COLO668 (cell line): Measurements from ENCODE around the gene ATP1A1.

Experiments
- DNase-seq: peaks from one replicate; lab custom pipeline; 2025; ENCODE audit not compliant: unreplicated experiment; lab: John Stamatoyannopoulos, UW

Gene ATP1A1

GRCh38 chr1:116412480-116412798, 39.4 kb downstream of the ATP1A1 start:
- DNase-seq: no peak

- no peak for DNase-seq
Observed at GRCh38 chr1:116412898-116413297, 39.9 kb downstream of the ATP1A1 start.

DNA sequence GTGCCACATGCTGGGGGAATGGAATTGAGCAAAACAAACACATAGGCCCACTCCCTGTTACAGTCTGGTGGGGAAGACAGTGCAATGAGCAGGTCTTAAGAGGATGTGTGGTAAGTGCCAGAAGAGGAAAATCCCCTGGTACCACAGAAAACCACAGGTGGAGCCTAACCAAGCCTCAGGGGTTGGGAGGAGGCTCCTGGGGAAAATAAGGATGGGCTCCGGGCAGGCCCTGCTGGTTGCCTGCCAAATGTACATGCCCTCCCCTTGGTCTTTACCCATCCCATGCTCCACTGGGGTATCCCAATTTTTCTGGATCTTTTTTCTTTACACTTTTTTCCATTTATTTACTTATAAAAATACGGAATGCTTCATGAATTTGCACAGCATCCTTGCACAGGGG, 40.4 kb downstream of the ATP1A1 start:
- DNase-seq: no peak

GRCh38 chr1:116414364-116414763, 41.3 kb downstream of the ATP1A1 start:
- no peak for DNase-seq

DNA sequence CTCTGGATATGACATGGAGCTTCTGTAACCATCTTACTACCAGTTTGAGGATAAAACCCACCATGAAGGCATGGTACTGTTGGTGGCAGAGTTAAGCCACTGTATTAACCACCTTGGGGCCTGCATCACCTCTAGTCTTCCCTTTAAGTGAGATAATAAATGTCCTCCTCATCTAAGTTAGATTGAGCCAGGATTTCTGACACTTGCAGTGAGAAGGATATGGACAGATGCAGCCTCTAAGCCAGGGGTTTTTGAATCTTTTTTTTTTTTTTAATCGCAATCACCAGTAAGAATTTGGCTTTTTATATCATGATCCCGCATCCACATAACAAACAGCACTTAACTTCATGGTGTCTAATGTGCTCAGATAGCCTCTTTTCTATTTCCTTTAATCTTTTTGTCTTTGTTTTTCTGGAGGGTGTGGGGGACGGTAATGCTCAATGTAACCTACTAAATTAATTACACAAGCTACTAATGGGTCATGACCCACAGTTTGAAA, 42.2 kb downstream of the ATP1A1 start:
- DNase-seq: no peak

GRCh38 chr1:116415699-116416533, 42.9 kb downstream of the ATP1A1 start:
- no peak for DNase-seq

GRCh38 chr1:116416854-116417513, 43.9 kb downstream of the ATP1A1 start:
- no peak for DNase-seq

GRCh38 chr1:116417678-116418077, 44.6 kb downstream of the ATP1A1 start:
- DNase-seq: no peak

GRCh38 chr1:116418091-116418830, 45.2 kb downstream of the ATP1A1 start:
- DNase-seq: peak; percentile 96

- DNase-seq: no peak
Observed at GRCh38 chr1:116420417-116421200, 47.6 kb downstream of the ATP1A1 start.

GRCh38 chr1:116424438-116424837, 51.4 kb downstream of the ATP1A1 start:
- DNase-seq: no peak

DNA sequence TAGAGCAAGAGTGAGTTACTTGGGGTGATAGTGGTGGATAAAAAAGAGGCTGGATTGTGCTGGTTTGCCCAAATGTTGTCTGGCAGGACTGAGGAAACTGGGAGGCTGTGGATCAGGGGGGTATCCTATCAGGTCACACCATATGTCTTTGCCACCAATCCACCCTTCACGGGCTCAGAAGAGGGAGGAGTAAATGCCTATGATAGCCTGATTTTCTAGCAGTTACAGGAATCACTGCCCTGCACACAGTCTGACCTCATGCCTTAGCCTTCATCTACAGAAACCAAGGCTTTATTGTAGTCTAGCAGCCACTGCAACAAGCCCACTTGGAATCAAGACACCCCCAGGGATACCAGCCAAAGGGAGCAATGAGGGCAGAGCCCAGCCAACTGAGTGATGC, 51.8 kb downstream of the ATP1A1 start:
- DNase-seq: no peak

DNA sequence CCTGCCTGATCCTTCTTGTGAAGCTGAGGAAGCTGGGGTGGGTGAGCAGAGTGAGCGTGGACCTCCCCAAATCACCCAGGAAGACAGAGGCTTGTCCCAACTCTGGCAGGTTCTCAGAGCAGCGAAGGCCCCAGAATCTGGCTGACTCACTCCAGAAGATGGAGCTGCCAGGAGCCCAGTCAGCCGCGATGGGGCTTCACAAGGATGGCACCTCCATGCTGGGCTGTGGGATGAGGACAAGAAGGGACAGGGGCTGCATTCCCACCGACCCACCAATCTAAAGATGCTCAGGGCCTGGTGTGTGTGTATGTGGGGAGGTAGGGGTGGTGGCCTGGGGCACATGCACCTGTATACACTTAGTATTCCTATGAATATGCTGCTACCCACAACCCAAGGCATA, 52.9 kb downstream of the ATP1A1 start:
- DNase-seq: no peak

DNA sequence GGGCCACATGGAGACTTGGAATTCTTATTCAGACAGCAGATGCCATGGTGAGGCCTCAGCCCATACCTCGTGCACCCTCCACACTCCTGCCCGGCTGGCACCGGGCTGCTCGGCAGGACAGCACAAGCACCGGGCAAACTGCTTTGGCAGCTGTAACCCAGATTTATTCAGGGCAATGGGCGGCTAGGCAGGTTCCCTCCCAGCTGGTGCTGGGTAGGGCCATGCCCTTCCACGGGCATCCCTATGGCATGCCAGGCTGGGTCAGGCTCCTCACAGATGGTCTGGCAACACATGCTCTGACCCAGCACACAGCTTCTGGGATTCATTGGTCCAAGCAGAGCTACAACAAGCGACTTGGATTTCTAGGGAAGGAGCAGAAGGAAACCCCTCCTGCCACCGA, 53.4 kb downstream of the ATP1A1 start:
- DNase-seq: no peak

GRCh38 chr1:116428576-116428975, 55.5 kb downstream of the ATP1A1 start:
- no peak for DNase-seq

DNA sequence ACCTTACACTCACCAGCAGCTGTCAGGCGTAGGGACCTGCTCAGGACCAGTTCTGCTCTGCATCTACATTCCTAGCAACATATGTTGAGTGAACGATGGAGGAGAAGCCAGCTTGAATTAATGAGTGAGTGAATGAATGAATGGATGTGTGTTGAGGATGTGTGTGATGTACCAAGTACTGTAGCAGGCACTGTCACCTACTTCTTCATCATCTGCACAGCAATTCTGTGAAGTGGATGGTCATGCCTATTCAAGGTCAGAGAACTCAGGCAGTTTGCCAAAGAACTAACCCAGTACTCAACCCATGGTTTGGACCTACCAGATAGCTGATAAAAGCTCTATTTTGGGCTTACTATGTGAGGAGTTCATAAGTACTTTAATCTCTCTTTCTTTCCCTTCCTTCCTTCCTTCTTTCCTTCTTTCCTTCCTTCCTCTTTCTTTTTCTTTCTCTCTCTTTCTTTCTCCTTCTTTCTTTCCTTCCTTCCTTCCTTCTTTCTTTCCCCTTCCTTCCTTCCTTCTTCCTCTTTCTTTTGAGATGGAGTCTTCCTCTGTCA, 56.9 kb downstream of the ATP1A1 start:
- no peak for DNase-seq

GRCh38 chr1:116431870-116432500, 58.9 kb downstream of the ATP1A1 start:
- DNase-seq: no peak

DNA sequence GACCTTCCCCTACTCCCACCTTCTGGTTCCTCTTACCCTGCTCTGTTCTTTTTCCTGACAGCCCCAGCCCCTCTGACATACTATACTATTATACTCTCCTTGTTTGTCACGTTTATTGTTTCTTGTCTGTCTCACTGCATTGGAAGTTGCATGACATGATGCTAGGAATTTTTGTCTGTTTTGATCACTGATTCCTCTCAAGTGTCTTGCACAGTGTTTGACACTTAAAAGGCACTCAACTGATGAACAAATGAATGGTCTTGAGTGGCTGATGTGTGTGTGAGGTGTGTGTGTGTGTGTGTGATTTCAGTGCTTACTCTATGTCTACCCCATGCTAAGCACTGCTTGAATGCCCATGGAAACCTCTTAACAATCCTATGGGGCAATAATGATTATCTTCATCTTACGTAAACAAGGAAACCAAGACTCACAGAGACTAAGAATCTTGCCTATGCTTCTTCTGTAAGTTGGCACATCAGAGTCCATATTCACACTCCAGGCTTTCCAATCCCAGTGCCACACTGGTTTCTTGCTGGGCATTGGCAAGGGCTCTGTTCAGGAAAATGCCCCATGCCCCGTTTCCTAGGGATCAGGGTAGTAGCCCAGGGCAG, 59.7 kb downstream of the ATP1A1 start:
- DNase-seq: no peak

DNA sequence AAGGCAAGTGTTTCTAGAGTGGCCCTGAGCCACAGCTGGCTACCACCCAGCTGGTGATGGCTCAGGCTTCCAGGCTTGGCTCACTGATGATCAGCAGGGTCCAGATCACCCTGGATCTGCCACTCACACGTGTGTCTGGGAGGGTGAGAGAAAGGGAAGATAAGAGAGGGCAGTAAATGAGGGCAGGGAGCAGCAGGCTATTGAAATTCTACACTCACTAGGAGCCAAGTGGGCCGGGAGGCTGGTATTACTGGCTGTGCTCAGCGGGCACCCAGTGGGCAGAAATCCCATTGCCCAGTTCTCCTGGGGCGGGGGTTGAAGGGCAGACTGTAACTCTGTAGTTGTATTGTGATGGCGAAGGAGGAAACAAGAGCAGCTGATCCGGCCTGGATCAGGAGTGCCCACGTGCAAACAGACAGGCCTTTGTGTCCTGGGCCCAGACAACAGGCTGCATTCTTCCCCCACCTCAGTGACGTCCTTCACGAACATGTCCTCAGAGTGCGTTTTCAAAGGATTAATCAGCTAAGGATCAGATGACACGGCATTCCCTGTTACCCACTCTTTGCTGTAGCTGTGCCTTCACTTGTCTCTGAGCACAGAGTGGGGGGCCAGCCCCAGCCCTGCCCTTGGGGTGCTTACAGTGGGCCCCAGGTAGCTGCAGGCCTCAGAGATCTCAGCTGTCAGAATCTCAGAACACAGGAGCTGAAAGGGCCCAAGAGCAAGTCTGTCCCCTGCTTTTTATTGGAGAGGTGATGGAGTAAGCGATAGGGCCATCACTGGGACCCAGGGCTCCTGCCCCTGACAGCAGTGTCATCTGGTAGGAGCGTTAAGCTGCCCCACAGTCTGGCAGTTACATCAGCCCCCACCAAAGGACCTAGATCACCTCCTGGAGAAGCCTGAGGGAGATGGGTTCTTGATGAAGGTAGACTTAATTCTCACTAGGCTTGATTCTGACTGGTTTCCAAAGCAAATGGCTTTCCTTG, 60.5 kb downstream of the ATP1A1 start:
- no peak for DNase-seq
